ENCODE results near the gene INTS6.

INTS6 gene

GRCh38 chr13:51342706-51343105, 110.1 kb downstream of the INTS6 start:
- DNase-seq (ENCODE audit: low spot score) = no peak

DNA sequence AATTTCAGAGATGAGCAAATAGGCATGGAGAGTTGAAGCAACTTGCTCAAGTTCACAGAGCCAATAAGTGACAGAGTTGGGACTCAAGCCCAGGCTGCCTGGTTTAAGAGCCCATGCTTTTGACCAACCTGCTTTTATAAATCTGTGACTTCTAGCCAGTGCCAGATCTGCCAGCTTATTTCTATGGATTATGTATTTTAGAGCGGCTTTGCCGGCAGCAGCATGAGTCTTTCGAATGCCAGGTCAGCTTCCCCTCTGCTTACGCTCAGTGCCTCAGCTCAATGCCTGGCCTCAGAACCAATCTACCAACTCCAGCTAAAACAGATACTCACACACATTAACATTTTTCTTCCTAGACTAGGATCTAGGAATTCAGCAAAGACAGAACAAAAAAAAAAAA, 111.0 kb downstream of the INTS6 start:
- DNase-seq (ENCODE audit: low spot score) = no peak

DNA sequence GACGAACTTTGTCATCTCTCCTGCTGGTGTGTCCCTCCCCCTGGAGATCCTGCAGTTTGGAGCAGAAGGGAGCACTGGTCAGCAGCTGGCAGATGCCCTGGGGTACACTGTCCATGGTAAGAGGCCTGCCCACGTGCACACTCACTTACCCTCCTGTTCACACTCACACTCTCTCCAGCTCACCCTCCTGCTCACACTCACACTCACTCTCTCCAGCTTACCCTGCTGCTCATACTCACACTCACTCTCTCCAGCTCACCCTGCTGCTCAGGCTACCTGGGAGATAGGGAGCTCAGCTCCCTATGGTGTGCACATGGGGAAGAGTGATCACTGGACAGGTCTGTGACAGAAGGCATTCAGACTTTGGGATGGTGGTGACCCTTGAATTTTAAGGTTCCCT, 111.6 kb downstream of the INTS6 start:
- DNase-seq (ENCODE audit: low spot score) = no peak

DNA sequence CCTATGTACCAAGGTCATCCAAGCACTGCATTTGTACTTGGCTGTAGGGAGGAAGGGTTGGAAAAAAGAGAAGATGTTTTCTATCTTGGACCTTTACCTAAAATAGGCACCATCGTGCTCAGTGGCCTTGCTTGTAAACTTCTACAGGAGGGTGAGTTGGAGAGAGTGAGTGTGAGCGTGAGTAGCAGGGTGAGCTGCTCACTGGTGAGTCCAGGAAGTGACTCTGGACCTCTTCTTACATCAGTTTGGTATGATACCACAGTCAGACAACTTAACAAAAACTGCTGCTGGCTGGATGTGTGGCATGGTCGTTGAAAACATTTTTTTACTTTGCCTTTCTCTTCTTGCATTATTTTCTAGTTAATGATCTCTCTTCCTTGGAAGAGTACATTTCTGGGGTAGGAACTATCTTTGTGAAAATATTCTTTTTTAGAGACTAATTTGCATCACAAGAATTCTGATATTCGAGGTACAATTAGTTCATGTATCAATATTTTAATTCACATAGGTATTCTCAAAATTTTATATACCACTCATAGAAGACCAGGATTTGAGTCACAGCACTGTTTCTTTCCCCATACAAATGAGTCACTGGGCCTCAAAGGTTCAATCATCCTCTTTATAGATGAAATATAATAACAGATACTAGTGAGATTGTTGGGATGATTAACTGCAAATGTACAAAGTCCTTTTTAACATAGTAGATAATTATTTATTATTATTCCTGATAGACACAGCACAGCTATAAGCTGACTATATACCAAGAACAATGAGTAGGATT, 112.7 kb downstream of the INTS6 start:
- no peak for DNase-seq (ENCODE audit: low spot score)

GRCh38 chr13:51339354-51339753, 113.5 kb downstream of the INTS6 start, which contains the start of gene SERPINE3:
Gene SERPINE3, plus strand, starts transcription at chr13:51339691. Its CDS starts 1,401 bp downstream, at chr13:51341092.
- no peak for DNase-seq (ENCODE audit: low spot score)

DNA sequence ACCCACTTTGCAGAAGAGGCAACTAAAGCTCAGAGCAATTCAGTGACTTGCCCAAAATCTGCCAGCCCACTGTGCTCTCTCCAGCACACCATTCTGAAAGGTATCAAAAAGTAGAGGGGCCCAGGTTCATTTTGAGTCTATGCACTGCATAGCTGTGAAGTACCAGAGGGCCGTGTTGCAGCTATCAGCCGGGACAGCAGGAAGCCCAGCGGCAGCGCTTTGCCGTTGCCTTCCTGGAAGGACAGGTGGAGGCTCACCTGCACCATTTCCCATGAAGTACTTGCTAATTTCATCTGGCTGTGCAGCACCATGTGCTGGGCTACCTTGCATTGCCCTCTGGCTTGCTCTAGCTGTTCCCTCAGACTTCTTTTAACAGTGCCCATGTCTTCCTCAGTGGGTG, 116.1 kb downstream of the INTS6 start:
- no peak for DNase-seq (ENCODE audit: low spot score)

GRCh38 chr13:51333826-51334225, 119.0 kb downstream of the INTS6 start:
- DNase-seq (ENCODE audit: low spot score) = no peak

- DNase-seq (ENCODE audit: low spot score) = no peak
These were observed 119.4 kb downstream of the INTS6 start for GRCh38 chr13:51333421-51333820.

GRCh38 chr13:51332566-51333361, 120.1 kb downstream of the INTS6 start:
- DNase-seq (ENCODE audit: low spot score) = no peak

GRCh38 chr13:51331354-51331861, 121.4 kb downstream of the INTS6 start:
- DNase-seq (ENCODE audit: low spot score) = no peak

DNA sequence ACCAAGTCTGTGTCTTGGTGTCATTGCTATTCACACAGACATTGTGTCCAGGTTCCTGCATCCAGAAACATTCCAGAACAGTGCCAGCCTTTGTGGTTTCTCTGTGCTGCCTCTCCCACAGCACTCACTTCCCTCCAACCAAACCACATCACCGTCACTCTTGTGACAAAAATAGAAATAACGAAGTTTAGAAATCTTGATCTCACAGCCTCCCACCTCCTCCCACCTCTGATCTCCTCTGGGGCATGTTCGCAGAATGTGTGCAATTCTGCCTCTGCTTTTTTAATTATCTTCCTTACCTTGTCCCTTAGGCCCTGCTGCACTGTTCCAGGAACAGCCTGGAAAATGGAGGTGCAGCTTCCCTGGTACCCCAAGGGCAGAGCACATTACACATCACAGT, 122.0 kb downstream of the INTS6 start:
- DNase-seq (ENCODE audit: low spot score) = no peak

- DNase-seq (ENCODE audit: low spot score) = no peak
These were observed 123.2 kb downstream of the INTS6 start for GRCh38 chr13:51329606-51330005.

- DNase-seq (ENCODE audit: low spot score) = no peak
These were observed 124.3 kb downstream of the INTS6 start for GRCh38 chr13:51328488-51328887.

DNA sequence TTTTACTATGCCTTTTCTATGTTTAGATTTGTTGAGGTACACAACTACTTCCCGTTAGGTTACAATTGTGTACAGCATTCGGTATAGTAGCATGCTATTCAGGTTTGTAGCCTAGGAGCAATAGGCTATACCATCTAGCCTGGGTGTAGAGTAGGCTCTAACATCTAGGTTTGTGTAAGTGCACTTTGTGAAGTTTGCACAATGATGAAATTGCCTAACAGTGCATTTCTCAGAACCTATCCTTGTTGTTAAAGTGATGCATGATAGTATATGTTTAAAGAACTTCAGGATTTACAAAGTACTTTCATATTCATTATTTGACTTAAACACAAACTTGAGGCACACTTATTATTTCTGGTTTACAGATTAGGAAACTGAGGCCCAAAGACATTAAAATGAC, 124.9 kb downstream of the INTS6 start:
- no peak for DNase-seq (ENCODE audit: low spot score)

- DNase-seq (ENCODE audit: low spot score) = no peak
These were observed 126.1 kb downstream of the INTS6 start for GRCh38 chr13:51326777-51327176.

DNA sequence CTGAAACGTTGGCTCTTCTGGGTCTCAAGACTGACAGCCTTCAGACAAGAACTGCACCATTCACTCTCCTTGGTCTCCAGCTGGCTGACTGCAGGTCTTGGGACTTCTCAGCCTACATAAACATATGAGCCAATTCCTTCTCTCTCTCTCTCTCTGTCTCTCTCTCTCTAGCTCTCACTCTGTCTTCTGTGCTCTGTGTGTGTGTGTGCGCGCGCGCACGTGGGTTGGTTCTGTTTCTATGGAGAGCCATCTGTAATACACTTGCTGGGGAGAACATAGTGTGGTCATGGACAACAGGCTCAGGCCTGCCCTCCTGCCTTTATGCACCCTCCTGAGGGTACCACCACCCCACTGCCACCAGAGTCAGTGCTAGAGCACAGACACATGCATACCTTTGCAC, 127.0 kb downstream of the INTS6 start:
- no peak for DNase-seq (ENCODE audit: low spot score)

- DNase-seq (ENCODE audit: low spot score) = no peak
These were observed 128.0 kb downstream of the INTS6 start for GRCh38 chr13:51324714-51325420.

GRCh38 chr13:51323824-51324511, 128.9 kb downstream of the INTS6 start:
- no peak for DNase-seq (ENCODE audit: low spot score)

DNA sequence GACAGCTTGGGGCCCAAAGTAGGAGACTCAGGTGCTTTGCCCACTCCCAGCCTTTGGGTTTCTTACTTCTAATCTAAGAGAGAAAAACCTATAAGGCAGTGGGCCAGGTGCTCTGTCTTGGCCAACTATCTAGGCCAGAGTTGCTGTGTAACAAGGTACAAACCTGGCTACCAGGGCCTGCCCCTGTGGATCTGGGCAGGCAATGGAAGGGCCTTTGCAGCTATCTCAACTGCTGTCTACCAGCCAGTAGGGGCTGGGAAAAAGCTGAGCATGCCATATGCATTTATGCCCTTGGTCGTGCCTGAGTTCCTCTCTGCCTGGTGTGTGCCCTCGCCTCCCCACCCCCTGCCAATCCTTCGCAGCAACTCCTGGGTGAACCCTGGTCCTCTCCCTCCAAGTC, 130.0 kb downstream of the INTS6 start:
- DNase-seq (ENCODE audit: low spot score) = no peak

- DNase-seq (ENCODE audit: low spot score) = no peak
These were observed 131.0 kb downstream of the INTS6 start for GRCh38 chr13:51321836-51322235.

GRCh38 chr13:51318876-51319275, 134.0 kb downstream of the INTS6 start:
- no peak for DNase-seq (ENCODE audit: low spot score)

DNA sequence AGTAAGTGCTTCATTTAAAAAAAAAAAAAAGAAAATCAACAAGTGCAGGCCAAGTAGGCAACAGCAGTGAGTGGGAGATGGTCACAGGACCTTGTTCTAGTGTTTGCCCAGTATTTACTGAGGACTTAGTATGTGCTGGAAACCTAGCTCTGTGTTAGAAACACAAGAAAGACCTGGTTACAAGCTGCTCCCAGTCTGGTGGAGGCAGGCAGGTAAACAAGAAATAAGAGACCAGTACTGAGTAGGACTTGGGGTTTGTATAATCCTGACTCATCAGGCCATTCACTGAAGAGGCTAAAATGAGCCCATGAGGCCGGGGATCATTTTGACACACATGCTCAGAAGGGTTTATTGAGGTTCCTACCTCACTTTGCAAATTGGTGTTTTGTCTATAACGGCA, 134.8 kb downstream of the INTS6 start:
- no peak for DNase-seq (ENCODE audit: low spot score)
